Suprapubic skin (tissue), 4 donors: ENCODE measurements around the gene SLC22A1.

Experiments
- EP300 ChIP-seq: sonication (generic); formaldehyde crosslinking; IDR thresholded peaks from one replicate; pipeline ENCODE4 v1.6.1; 2017; ENCODE audit warnings: antibody characterized with exemption
- POLR2A ChIP-seq, 2 donors: fragments of 450-650 bp; IDR thresholded peaks; one replicate each; pipeline ENCODE4 v1.6.1; 2017; ENCODE audit warnings: antibody characterized with exemption in 2 of 2, mild to moderate bottlenecking in 2 of 2, moderate library complexity in 2 of 2
- POLR2AphosphoS5 ChIP-seq, 3 donors: sonication (generic); formaldehyde crosslinking; IDR thresholded peaks; one replicate each; pipeline ENCODE4 v1.6.1; 2017; ENCODE audit warnings: antibody characterized with exemption in 3 of 3
- TF ChIP-seq, protein P1 (sequence below), 2 donors: fragments of 200-600 bp in 1 of 2; fragments of 450-650 bp in 1 of 2; sonication (generic) in 1 of 2; IDR thresholded peaks; one replicate each; pipeline ENCODE4 v1.5.1; 2016 to 2019; ENCODE audit warnings: antibody characterized with exemption in 2 of 2, mild to moderate bottlenecking in 1 of 2, moderate library complexity in 1 of 2

DNA sequence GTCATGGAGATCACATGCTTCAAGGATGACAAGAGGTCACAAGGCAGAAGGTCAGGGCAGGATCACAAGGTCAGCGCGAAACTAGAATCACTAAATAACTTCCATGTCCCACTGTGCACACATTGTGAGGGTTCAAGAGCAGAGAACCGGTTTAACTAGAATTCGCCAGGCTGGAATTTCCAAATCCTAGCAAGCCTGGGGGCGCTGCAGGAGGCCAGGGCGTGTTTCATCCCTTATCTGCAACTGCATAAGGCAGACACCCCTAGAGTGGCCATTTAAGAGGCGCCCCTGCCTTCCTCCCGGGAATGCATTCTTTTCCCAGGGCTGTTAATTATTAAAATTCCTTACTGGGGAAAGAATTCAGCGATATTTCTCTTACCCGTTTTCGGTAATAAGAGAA lies 40.2 kb upstream of the SLC22A1 start:
- TF ChIP-seq POLR2A (IDR thresholded peaks at IDR 0.05) (no peak), EP300 (no peak), POLR2AphosphoS5 (IDR thresholded peaks at IDR 0.05) (no peak)
- TF ChIP-seq, protein P1, sequence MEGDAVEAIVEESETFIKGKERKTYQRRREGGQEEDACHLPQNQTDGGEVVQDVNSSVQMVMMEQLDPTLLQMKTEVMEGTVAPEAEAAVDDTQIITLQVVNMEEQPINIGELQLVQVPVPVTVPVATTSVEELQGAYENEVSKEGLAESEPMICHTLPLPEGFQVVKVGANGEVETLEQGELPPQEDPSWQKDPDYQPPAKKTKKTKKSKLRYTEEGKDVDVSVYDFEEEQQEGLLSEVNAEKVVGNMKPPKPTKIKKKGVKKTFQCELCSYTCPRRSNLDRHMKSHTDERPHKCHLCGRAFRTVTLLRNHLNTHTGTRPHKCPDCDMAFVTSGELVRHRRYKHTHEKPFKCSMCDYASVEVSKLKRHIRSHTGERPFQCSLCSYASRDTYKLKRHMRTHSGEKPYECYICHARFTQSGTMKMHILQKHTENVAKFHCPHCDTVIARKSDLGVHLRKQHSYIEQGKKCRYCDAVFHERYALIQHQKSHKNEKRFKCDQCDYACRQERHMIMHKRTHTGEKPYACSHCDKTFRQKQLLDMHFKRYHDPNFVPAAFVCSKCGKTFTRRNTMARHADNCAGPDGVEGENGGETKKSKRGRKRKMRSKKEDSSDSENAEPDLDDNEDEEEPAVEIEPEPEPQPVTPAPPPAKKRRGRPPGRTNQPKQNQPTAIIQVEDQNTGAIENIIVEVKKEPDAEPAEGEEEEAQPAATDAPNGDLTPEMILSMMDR (IDR thresholded peaks at IDR 0.05): no peak
